K562 (cell line): Measurements from ENCODE around the gene PLOD1. TPM values are rescaled to one million over a fixed set of nuclear protein-coding genes. Genes with fewer than 3 reads are reported as not detected.

Experiments used
- ADNP ChIP-seq: fragments of 200-800 bp; sonication (Bioruptor generic); IDR thresholded peaks from 2 replicates; pipeline ENCODE4 v1.6.1; 2016; ENCODE audit warnings: missing genetic modification characterization, missing compliant biosample characterization
- CBFA2T2 ChIP-seq: fragments of 450-650 bp; conservative IDR thresholded peaks from 2 replicates; pipeline ENCODE4 v1.6.1; 2017; ENCODE audit warnings: mild to moderate bottlenecking
- CTBP1 ChIP-seq: fragments of 450-650 bp; IDR thresholded peaks from 2 replicates; pipeline ENCODE4 v1.6.1; 2016; ENCODE audit warnings: borderline replicate concordance
- GATA2 ChIP-seq: sonication (generic); formaldehyde crosslinking; IDR thresholded peaks from 2 replicates; pipeline ENCODE4 v1.4.0; 2020; ENCODE audit warnings: mild to moderate bottlenecking, missing genetic modification reagents
- NCOA2 ChIP-seq, 2 experiments: fragments of 450-650 bp; IDR thresholded peaks; 2 replicates each; pipeline ENCODE4 v1.6.1; 2018; ENCODE audit warnings: mild to moderate bottlenecking in 2 of 2, moderate library complexity in 1 of 2; ENCODE audit not compliant: partially characterized antibody in 2 of 2
- NELFE ChIP-seq: IDR thresholded peaks from 2 replicates; pipeline ENCODE4 v1.6.1; 2011; ENCODE audit warnings: mild to moderate bottlenecking; ENCODE audit not compliant: insufficient read depth, insufficient read length
- NFE2 ChIP-seq: IDR thresholded peaks from 2 replicates; pipeline ENCODE4 v1.6.1; 2014; ENCODE audit warnings: antibody characterized with exemption, low read depth
- SMARCE1 ChIP-seq: fragments of 450-650 bp; IDR thresholded peaks from 2 replicates; pipeline ENCODE4 v1.7.1; 2016; ENCODE audit warnings: mild to moderate bottlenecking
- STAG1 ChIP-seq: sonication (generic); formaldehyde crosslinking; IDR thresholded peaks from 2 replicates; pipeline ENCODE4 v1.5.0; 2020; ENCODE audit warnings: missing genetic modification reagents, borderline replicate concordance
- ZEB2 ChIP-seq: fragments of 450-650 bp; IDR thresholded peaks from 2 replicates; pipeline ENCODE4 v1.6.1; 2016
- ZNF143 ChIP-seq: sonication (generic); formaldehyde crosslinking; IDR thresholded peaks from 2 replicates; pipeline ENCODE4 v1.9.0; 2022; ENCODE audit warnings: mild to moderate bottlenecking, missing genetic modification reagents
- ZNF311 ChIP-seq: fragments of 250-450 bp; sonication (Bioruptor Pico); IDR thresholded peaks from 2 replicates; pipeline ENCODE4 v1.4.0; 2020; ENCODE audit warnings: mild to moderate bottlenecking, moderate library complexity
- polyA plus RNA-seq, 8 experiments: library from polyadenylated mRNA; depleted of rRNA in 4 of 8; stranded (reverse) in 5 of 8; unstranded in 3 of 8; fragments of >200 nt; fragmentation: Nextera tagmentation in 2 of 8; fragmentation: Illumina TruSeq in 1 of 8; extraction: Ambion mirVana in 2 of 8; extraction: Trizol in 1 of 8; gene quantifications; 2 replicates each; pipeline versions ENCODE4 v1.2.1 to v1.2.3, GENCODE V29; 2011 to 2014; ENCODE audit warnings: inconsistent platforms in 1 of 8, missing spikeins in 1 of 8
- total RNA-seq, 7 experiments: library from RNA; depleted of rRNA in 6 of 7; stranded (reverse); fragments of >200 nt in 6 of 7; fragmentation: Illumina TruSeq in 2 of 7; extraction: Trizol in 2 of 7; gene quantifications; 2 replicates each; pipeline versions ENCODE4 v1.2.1 to v1.2.3, GENCODE V29; 2011 to 2021; ENCODE audit warnings: low replicate concordance in 1 of 7
- TF ChIP-seq, protein P1 (sequence below), 2 experiments: fragments of 450-650 bp in 1 of 2; sonication (generic) in 1 of 2; formaldehyde crosslinking in 1 of 2; IDR thresholded peaks; 2 replicates each; pipeline versions ENCODE4 v1.7.1 to v1.9.0; 2016 to 2022; ENCODE audit warnings: inconsistent platforms in 1 of 2, mild to moderate bottlenecking in 1 of 2, missing genetic modification reagents in 1 of 2
- TF ChIP-seq, protein P2 (sequence below): IDR thresholded peaks from 2 replicates; pipeline ENCODE4 v1.6.1; 2012; ENCODE audit warnings: low read depth, low read length, improper control_type of control experiment, borderline replicate concordance
- TF ChIP-seq, protein P3 (sequence below): fragments of 450-650 bp; formaldehyde crosslinking; conservative IDR thresholded peaks from 2 replicates; pipeline ENCODE4 v1.4.0; 2022; ENCODE audit warnings: mild to moderate bottlenecking, missing genetic modification characterization

Gene PLOD1
- total and polyA plus RNA-seq, 9 of the 15 experiments (the other 6 are each of a cell fraction or from before 2014, with no cell fraction given): 16.6 to 90.8 (median 52.7) TPM

DNA sequence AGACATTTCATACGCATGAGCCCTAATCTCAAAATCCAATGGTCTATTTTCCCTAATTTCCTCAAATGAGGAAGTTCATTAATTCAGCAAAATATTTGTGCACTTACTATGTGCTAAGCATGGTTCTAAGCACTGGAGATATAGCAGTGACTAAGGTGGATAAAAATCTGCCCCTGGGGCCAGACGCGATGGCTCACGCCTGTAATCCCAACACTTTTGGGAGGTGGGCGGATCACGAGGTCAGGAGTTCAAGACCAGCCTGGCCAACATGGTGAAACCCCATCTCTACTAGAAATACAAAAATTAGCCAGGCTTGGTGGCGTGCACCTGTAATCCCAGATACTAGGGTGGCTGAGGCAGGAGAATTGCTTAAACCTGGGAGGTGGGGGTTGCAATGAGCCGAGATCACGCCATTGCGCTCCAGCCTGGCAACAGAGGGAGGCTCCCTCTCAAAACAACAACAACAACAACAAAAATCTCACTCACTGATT, 80.5 kb downstream of the PLOD1 start (continued):
- TF ChIP-seq, protein P1, sequence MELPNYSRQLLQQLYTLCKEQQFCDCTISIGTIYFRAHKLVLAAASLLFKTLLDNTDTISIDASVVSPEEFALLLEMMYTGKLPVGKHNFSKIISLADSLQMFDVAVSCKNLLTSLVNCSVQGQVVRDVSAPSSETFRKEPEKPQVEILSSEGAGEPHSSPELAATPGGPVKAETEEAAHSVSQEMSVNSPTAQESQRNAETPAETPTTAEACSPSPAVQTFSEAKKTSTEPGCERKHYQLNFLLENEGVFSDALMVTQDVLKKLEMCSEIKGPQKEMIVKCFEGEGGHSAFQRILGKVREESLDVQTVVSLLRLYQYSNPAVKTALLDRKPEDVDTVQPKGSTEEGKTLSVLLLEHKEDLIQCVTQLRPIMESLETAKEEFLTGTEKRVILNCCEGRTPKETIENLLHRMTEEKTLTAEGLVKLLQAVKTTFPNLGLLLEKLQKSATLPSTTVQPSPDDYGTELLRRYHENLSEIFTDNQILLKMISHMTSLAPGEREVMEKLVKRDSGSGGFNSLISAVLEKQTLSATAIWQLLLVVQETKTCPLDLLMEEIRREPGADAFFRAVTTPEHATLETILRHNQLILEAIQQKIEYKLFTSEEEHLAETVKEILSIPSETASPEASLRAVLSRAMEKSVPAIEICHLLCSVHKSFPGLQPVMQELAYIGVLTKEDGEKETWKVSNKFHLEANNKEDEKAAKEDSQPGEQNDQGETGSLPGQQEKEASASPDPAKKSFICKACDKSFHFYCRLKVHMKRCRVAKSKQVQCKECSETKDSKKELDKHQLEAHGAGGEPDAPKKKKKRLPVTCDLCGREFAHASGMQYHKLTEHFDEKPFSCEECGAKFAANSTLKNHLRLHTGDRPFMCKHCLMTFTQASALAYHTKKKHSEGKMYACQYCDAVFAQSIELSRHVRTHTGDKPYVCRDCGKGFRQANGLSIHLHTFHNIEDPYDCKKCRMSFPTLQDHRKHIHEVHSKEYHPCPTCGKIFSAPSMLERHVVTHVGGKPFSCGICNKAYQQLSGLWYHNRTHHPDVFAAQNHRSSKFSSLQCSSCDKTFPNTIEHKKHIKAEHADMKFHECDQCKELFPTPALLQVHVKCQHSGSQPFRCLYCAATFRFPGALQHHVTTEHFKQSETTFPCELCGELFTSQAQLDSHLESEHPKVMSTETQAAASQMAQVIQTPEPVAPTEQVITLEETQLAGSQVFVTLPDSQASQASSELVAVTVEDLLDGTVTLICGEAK (IDR thresholded peaks at IDR 0.05): peak; percentile 61; the same call in 1 of the 2 replicates
- TF ChIP-seq, protein P1 (CRISPR knock-in tag; IDR thresholded peaks at IDR 0.05): no peak
- TF ChIP-seq, protein P2, sequence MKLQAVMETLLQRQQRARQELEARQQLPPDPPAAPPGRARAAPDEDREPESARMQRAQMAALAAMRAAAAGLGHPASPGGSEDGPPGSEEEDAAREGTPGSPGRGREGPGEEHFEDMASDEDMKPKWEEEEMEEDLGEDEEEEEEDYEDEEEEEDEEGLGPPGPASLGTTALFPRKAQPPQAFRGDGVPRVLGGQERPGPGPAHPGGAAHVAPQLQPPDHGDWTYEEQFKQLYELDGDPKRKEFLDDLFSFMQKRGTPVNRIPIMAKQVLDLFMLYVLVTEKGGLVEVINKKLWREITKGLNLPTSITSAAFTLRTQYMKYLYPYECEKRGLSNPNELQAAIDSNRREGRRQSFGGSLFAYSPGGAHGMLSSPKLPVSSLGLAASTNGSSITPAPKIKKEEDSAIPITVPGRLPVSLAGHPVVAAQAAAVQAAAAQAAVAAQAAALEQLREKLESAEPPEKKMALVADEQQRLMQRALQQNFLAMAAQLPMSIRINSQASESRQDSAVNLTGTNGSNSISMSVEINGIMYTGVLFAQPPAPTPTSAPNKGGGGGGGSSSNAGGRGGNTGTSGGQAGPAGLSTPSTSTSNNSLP: no peak
- TF ChIP-seq ADNP (peak; percentile 97), NFE2 (peak; percentile 77), STAG1 (CRISPR knock-in tag) (no peak), ZNF143 (no peak), NCOA2 (IDR thresholded peaks at IDR 0.05; ENCODE audit: partially characterized antibody in 2 of 2) (no peak), ZNF311 (CRISPR knock-in tag) (no peak), SMARCE1 (peak; percentile 60), NELFE (no peak), GATA2 (CRISPR knock-in tag) (no peak), CBFA2T2 (0 out of 2 replicates have a peak, but pooled peaks have one; percentile 1), ZEB2 (peak; percentile 27; the same call in 1 of the 2 replicates), CTBP1 (peak; percentile 36; the same call in 1 of the 2 replicates)
- TF ChIP-seq, protein P3, sequence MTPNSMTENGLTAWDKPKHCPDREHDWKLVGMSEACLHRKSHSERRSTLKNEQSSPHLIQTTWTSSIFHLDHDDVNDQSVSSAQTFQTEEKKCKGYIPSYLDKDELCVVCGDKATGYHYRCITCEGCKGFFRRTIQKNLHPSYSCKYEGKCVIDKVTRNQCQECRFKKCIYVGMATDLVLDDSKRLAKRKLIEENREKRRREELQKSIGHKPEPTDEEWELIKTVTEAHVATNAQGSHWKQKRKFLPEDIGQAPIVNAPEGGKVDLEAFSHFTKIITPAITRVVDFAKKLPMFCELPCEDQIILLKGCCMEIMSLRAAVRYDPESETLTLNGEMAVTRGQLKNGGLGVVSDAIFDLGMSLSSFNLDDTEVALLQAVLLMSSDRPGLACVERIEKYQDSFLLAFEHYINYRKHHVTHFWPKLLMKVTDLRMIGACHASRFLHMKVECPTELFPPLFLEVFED (CRISPR knock-in tag): peak; percentile 31; the same call in 1 of the 2 replicates
